AG20443 (cell line): Measurements from ENCODE around the gene COLEC11.

Experiments
- DNase-seq: peaks from one replicate; pipeline ENCODE4 v3.0.0; 2012; ENCODE audit warnings: low spot score, mixed read lengths

The COLEC11 gene

GRCh38 chr2:3675687-3676086 is 80.8 kb downstream of the COLEC11 start:
- DNase-seq, result no peak

GRCh38 chr2:3677436-3677835 is 82.5 kb downstream of the COLEC11 start:
- no peak for DNase-seq

- no peak for DNase-seq
These were observed 83.3 kb downstream of the COLEC11 start for GRCh38 chr2:3678212-3678611.

GRCh38 chr2:3679180-3679579 is 84.3 kb downstream of the COLEC11 start:
- DNase-seq, result no peak

- no peak for DNase-seq
These were observed 84.9 kb downstream of the COLEC11 start for GRCh38 chr2:3679616-3680393.

- DNase-seq, result no peak
These were observed 85.8 kb downstream of the COLEC11 start for GRCh38 chr2:3680548-3681345.

- no peak for DNase-seq
These were observed 86.7 kb downstream of the COLEC11 start for GRCh38 chr2:3681625-3682024.

- DNase-seq, result no peak
These were observed 87.9 kb downstream of the COLEC11 start for GRCh38 chr2:3682811-3683210.

- no peak for DNase-seq
These were observed 89.0 kb downstream of the COLEC11 start for GRCh38 chr2:3683748-3684454.

GRCh38 chr2:3689998-3690748 is 95.3 kb downstream of the COLEC11 start:
- DNase-seq, result no peak

GRCh38 chr2:3692375-3692774 is 97.5 kb downstream of the COLEC11 start:
- no peak for DNase-seq
